HCT116 (cell line): ENCODE results near the gene ERFE. TPM values are rescaled to one million over a fixed set of nuclear protein-coding genes. Genes with fewer than 3 reads are reported as not detected.

ENCODE experiments used
- ATAC-seq: fragments of 200-7000 bp; cut with Tn5 transposase; 2 replicates; pipeline ENCODE4 v1.9.1; 2020; ENCODE audit warnings: mild to moderate bottlenecking, moderate library complexity
- BruUV-seq: library from RNA; stranded (reverse); fragments of 400-500 nt; replicated peaks from 2 replicates; lab custom pipeline; 2021; lab: Mats Ljungman, UMichigan
- CTCF ChIA-PET: fragments of 300-600 bp; sonication (Branson Sonifier 250); formaldehyde crosslinking; loops from one replicate; lab custom pipeline; 2021; ENCODE audit warnings: antibody characterized with exemption; lab: Charles Lee
- POLR2A ChIA-PET: fragments of 300-600, 350-600 bp; sonication (Branson Sonifier 250); formaldehyde crosslinking; loops from one replicate; lab custom pipeline; 2021; ENCODE audit warnings: antibody characterized with exemption; lab: Charles Lee
- RAD21 ChIA-PET, 2 experiments: fragments of 300-600 bp; sonication (Branson Sonifier 250); formaldehyde crosslinking; loops; one replicate each; lab custom pipeline; 2023; ENCODE audit warnings: low total read pairs in 2 of 2; ENCODE audit not compliant: uncharacterized antibody in 2 of 2, unreplicated experiment in 2 of 2, low non-redundant PET in 1 of 2; lab: Charles Lee
- DNase-seq: peaks from one replicate; pipeline ENCODE4 v3.0.0-alpha.2; 2010; ENCODE audit warnings: low read depth, low spot score
- H2AFZ ChIP-seq: fragments of 200-600 bp; shearing (Covaris generic), sonication (generic); 2 replicates; pipeline ENCODE4 v1.6.1; 2017; ENCODE audit warnings: low read depth, mixed run types, mixed read lengths, antibody characterized with exemption, low read length; ENCODE audit not compliant: poor library complexity, severe bottlenecking
- H3K27ac ChIP-seq: 2 replicates; pipeline ENCODE4 v1.5.1; 2012; ENCODE audit warnings: low read depth, low read length
- H3K27me3 ChIP-seq: fragments of 200-600 bp; sonication (generic); 2 replicates; pipeline ENCODE4 v1.6.1; 2016; ENCODE audit warnings: mixed run types, low read length, mixed read lengths; ENCODE audit not compliant: insufficient read depth
- H3K36me3 ChIP-seq, 2 experiments: fragments of 200-500 bp in 1 of 2; fragments of 200-600 bp in 1 of 2; sonication (Bioruptor generic) in 1 of 2; sonication (generic) in 1 of 2; 2 replicates each; pipeline versions ENCODE4 v1.5.1 to v1.6.1; 2014 to 2016; ENCODE audit warnings: low read length in 2 of 2, inconsistent platforms in 1 of 2, mixed read lengths in 1 of 2, mixed run types in 1 of 2; ENCODE audit not compliant: insufficient read depth in 2 of 2, control insufficient read depth in 1 of 2
- H3K4me1 ChIP-seq, 2 experiments: fragments of 200-600 bp in 1 of 2; sonication (generic) in 1 of 2; 2 replicates each; pipeline versions ENCODE4 v1.5.1 to v1.6.1; 2012 to 2017; ENCODE audit warnings: low read length in 2 of 2, inconsistent platforms in 1 of 2, mild to moderate bottlenecking in 1 of 2, mixed read lengths in 1 of 2, mixed run types in 1 of 2, moderate library complexity in 1 of 2; ENCODE audit not compliant: insufficient read depth in 2 of 2, control insufficient read depth in 1 of 2
- H3K4me2 ChIP-seq: fragments of 200-600 bp; sonication (generic); 2 replicates; pipeline ENCODE4 v1.6.1; 2017; ENCODE audit warnings: mixed run types, low read length, mixed read lengths
- H3K4me3 ChIP-seq, 2 experiments: fragments of 200-600 bp in 1 of 2; sonication (generic) in 1 of 2; replicated peaks in 1 of 2; 2 replicates each; pipeline ENCODE4 v1.5.1; 2011 to 2016; ENCODE audit warnings: low read length in 2 of 2, control low read depth in 1 of 2, low read depth in 1 of 2, mild to moderate bottlenecking in 1 of 2, mixed read lengths in 1 of 2, mixed run types in 1 of 2
- H3K79me2 ChIP-seq: fragments of 200-600 bp; sonication (generic); 2 replicates; pipeline ENCODE4 v1.6.1; 2017; ENCODE audit warnings: mild to moderate bottlenecking, mixed run types, low read length, moderate library complexity, mixed read lengths; ENCODE audit not compliant: insufficient read depth
- H3K9ac ChIP-seq: fragments of 200-600 bp; sonication (generic); 2 replicates; pipeline ENCODE4 v1.6.1; 2016; ENCODE audit warnings: low read length, mixed read lengths
- H3K9me2 ChIP-seq: fragments of 200-600 bp; sonication (generic), shearing (Covaris generic); 2 replicates; pipeline ENCODE4 v1.6.1; 2017; ENCODE audit warnings: mixed run types, mild to moderate bottlenecking, moderate library complexity; ENCODE audit not compliant: insufficient read depth
- H3K9me3 ChIP-seq, 2 experiments: fragments of 200-500 bp in 1 of 2; fragments of 200-600 bp in 1 of 2; sonication (Bioruptor generic) in 1 of 2; sonication (generic) in 1 of 2; 2 replicates each; pipeline ENCODE4 v1.6.1; 2014 to 2017; ENCODE audit warnings: low read length in 2 of 2, mixed read lengths in 2 of 2, inconsistent platforms in 1 of 2, low read depth in 1 of 2, mild to moderate bottlenecking in 1 of 2, mixed run types in 1 of 2, moderate library complexity in 1 of 2; ENCODE audit not compliant: control insufficient read depth in 1 of 2, insufficient read depth in 1 of 2
- H4K20me1 ChIP-seq: fragments of 200-600 bp; sonication (generic), shearing (Covaris generic); 2 replicates; pipeline ENCODE4 v1.6.1; 2017; ENCODE audit warnings: mixed run types, mild to moderate bottlenecking, moderate library complexity; ENCODE audit not compliant: insufficient read depth
- CBX3 ChIP-seq: IDR thresholded peaks from 2 replicates; pipeline ENCODE4 v1.6.1; 2012; ENCODE audit warnings: low read depth
- CTCF ChIP-seq, 3 experiments: fragments of 200-600 bp in 1 of 3; sonication (generic) in 1 of 3; IDR thresholded peaks in 2 of 3; conservative IDR thresholded peaks in 1 of 3; 2 replicates each; pipeline ENCODE4 v1.5.1; 2012 to 2017; ENCODE audit warnings: low read depth in 2 of 3, low read length in 2 of 3, antibody characterized with exemption in 1 of 3, borderline replicate concordance in 1 of 3, control low read depth in 1 of 3, mild to moderate bottlenecking in 1 of 3, mixed read lengths in 1 of 3, mixed run types in 1 of 3, moderate library complexity in 1 of 3; ENCODE audit not compliant: insufficient read depth in 1 of 3
- EGR1 ChIP-seq: IDR thresholded peaks from 2 replicates; pipeline ENCODE4 v1.6.1; 2012; ENCODE audit warnings: low read depth
- ELF1 ChIP-seq: IDR thresholded peaks from 2 replicates; pipeline ENCODE4 v1.6.1; 2012; ENCODE audit warnings: low read depth, borderline replicate concordance
- EZH2phosphoT487 ChIP-seq: fragments of 200-600 bp; IDR thresholded peaks from 2 replicates; pipeline ENCODE4 v1.6.1; 2018; ENCODE audit warnings: antibody characterized with exemption, borderline replicate concordance
- JUND ChIP-seq: IDR thresholded peaks from 2 replicates; pipeline ENCODE4 v1.6.1; 2012
- MAX ChIP-seq: IDR thresholded peaks from 2 replicates; pipeline ENCODE4 v1.6.1; 2012
- POLR2A ChIP-seq: IDR thresholded peaks from 2 replicates; pipeline ENCODE4 v1.7.0; 2011; ENCODE audit warnings: borderline replicate concordance; ENCODE audit not compliant: insufficient read depth, insufficient read length; ENCODE audit errors: extremely low read depth
- POLR2AphosphoS5 ChIP-seq: IDR thresholded peaks from 2 replicates; pipeline ENCODE4 v1.6.1; 2011; ENCODE audit warnings: mild to moderate bottlenecking, low read depth, low read length, moderate library complexity
- RAD21 ChIP-seq: IDR thresholded peaks from 2 replicates; pipeline ENCODE4 v1.6.1; 2012; ENCODE audit warnings: low read depth, mild to moderate bottlenecking
- REST ChIP-seq: IDR thresholded peaks from 2 replicates; pipeline ENCODE4 v1.6.1; 2012; ENCODE audit warnings: low read depth
- SIN3A ChIP-seq: IDR thresholded peaks from 2 replicates; pipeline ENCODE4 v1.6.1; 2012; ENCODE audit warnings: low read depth
- SP1 ChIP-seq: IDR thresholded peaks from 2 replicates; pipeline ENCODE4 v1.6.1; 2012; ENCODE audit warnings: low read depth
- TCF7L2 ChIP-seq: IDR thresholded peaks from 2 replicates; pipeline ENCODE4 v1.7.0; 2011; ENCODE audit warnings: borderline replicate concordance, inconsistent platforms; ENCODE audit not compliant: insufficient read depth, insufficient read length; ENCODE audit errors: extremely low read depth
- YY1 ChIP-seq: IDR thresholded peaks from 2 replicates; pipeline ENCODE4 v1.6.1; 2011; ENCODE audit warnings: low read length, low read depth, moderate library complexity, mild to moderate bottlenecking; ENCODE audit not compliant: insufficient replicate concordance; ENCODE audit errors: extremely low read depth
- ZFX ChIP-seq: fragments of 450-650 bp; IDR thresholded peaks from 2 replicates; pipeline ENCODE4 v1.6.1; 2017
- ZNF274 ChIP-seq: fragments of 200-500 bp; sonication (Bioruptor generic); IDR thresholded peaks from 2 replicates; pipeline ENCODE4 v1.6.1; 2014; ENCODE audit warnings: mild to moderate bottlenecking, low read depth, low read length, inconsistent platforms
- intact Hi-C: fragments of 100-400 bp; cut with micrococcal nuclease; formaldehyde crosslinking; loops from 2 replicates; pipeline ENCODE4 v1.10.0; 2022
- total RNA-seq: library from RNA; stranded (reverse); gene quantifications from one replicate; pipeline ENCODE4 v1.2.1, GENCODE V29; 2021; ENCODE audit not compliant: unreplicated experiment

The ERFE gene
- total RNA-seq, 1 experiment from 2014 or later = 17.3 TPM

DNA sequence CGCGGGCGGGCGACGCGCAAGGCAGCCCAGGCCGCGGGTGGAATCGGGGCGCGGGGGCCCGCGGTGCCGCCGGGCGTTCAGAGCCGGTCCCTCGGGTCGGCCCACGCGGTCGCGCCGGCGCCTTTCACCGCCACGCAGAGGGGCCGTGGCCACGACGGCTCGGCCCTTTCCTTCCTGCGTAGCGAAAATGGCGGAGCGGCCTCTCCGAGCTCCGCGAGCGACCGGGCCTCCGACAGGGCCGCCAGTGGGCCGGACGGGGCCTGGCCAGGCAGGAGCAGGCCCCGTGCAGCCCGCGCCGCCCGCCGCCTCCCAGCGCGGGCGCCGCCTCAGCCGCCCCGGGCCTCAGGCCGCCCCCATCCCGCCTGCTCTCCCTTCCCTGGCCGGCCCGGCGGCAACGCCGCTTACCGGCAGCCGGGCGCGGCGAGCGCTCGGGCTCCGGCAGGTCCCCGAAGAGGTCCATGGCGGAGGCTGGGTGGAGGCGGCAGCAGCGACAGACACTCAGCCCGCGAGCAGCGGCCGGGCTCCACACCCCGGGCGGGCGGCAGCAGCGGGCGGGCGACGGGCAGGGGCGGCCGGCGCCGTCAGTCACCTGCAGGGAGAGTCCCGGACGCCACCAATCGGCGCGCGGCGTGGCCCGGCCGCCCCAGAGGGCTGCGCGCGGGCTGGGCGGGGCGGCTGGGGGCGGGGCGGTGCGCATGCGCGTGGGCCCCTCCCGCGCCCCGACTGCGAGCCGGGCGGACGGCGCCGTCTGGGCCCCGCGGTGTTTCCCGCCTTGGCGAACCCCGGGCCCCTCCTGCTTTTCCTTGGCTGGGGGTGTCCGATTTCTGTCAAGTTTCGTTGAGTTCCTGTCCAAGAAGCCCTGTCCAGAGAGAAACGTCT lies 44.6 kb downstream of the ERFE start, which contains the start of gene ILKAP:
Gene ILKAP, minus strand, starts transcription at position 602 of the 879 bp plus-strand sequence. Its CDS starts 142 bp downstream, at position 460.
- Histone ChIP-seq H2AFZ (no peak within 1 kb of the TSS), H3K27me3 (no peaks in the 10 kb centered on the region), H3K9ac (peak within 1 kb of the TSS; percentile 87), H3K9me3 (no peaks in the 10 kb centered on the region), H3K36me3 (no peaks in the 10 kb centered on the region), H3K9me2 (no peaks in the 10 kb centered on the region), H3K79me2 (peaks cover 48% of the 10 kb centered on the region), H3K4me3 (peak within 1 kb of the TSS; percentile 75 to 86), H4K20me1 (peaks cover 4% of the 10 kb centered on the region; the same call in 1 of the 2 replicates), H3K4me1 (peaks cover 7 to 20% of the 10 kb centered on the region in 2 experiments; a peak in 3 of 4 replicates), H3K4me2 (peak within 1 kb of the TSS; percentile 82), H3K27ac (peak within 1 kb of the TSS; percentile 83)
- peak; percentile 99 for ATAC-seq
- ChIA-PET POLR2A (no interaction called here), CTCF (no interaction called here), RAD21 (no interaction called here)
- no peak for TF ChIP-seq CBX3
- TF ChIP-seq POLR2AphosphoS5 = peak; percentile 92
- peak; percentile 29 for TF ChIP-seq YY1
- TF ChIP-seq ELF1 = no peak
- TF ChIP-seq CTCF (IDR thresholded peaks at IDR 0.05 in 2 of 3, conservative IDR thresholded peaks at IDR 0.05 in 1 of 3; ENCODE audit: borderline replicate concordance in 1 of 3, insufficient read depth in 1 of 3, low read depth in 2 of 3, low read length in 2 of 3) = no peak
- no peak for TF ChIP-seq REST
- no peak for TF ChIP-seq ZNF274
- no peak for TF ChIP-seq JUND
- no peak for TF ChIP-seq TCF7L2
- peak; percentile 97 for TF ChIP-seq ZFX
- TF ChIP-seq EZH2phosphoT487 = no peak
- TF ChIP-seq SIN3A = no peak; the same call in 1 of the 2 replicates
- no peak for TF ChIP-seq SP1
- no peak for TF ChIP-seq MAX
- TF ChIP-seq EGR1 = no peak
- no peak for TF ChIP-seq RAD21
- TF ChIP-seq POLR2A = peak; percentile 73
- intact Hi-C loops = no loop called here
- DNase-seq = peak; percentile 22
- no TSS peak for BruUV-seq
